H1 (cell line): ENCODE measurements around the gene CORO2B. TPM values are rescaled to one million over a fixed set of nuclear protein-coding genes. Genes with fewer than 3 reads are reported as not detected.

ENCODE experiments used
- CTCF ChIA-PET: fragments of 300-600 bp; sonication (Branson Sonifier 250); formaldehyde crosslinking; loops from one replicate; lab custom pipeline; 2021; ENCODE audit not compliant: partially characterized antibody; lab: Charles Lee
- POLR2A ChIA-PET: fragments of 300-600 bp; sonication (Branson Sonifier 250); formaldehyde crosslinking; loops from one replicate; lab custom pipeline; 2021; ENCODE audit warnings: inconsistent platforms; ENCODE audit not compliant: partially characterized antibody; lab: Charles Lee
- DNase-seq, 2 experiments: peaks; one replicate each; pipeline versions ENCODE4 v3.0.0 to v3.0.0-alpha.2; 2010 to 2022; ENCODE audit warnings: low spot score in 2 of 2, low read depth in 1 of 2, mixed read lengths in 1 of 2
- FAIRE-seq: peaks from 2 replicates; lab custom pipeline; 2011; peaks lifted over from hg19 to GRCh38; lab: Jason Lieb, UNC
- H2AFZ ChIP-seq: 2 replicates; pipeline ENCODE4 v1.8.1; 2012; ENCODE audit warnings: low read length, inconsistent platforms
- H2AK5ac ChIP-seq: 2 replicates; pipeline ENCODE4 v1.6.1; 2013; ENCODE audit warnings: low read depth, low read length
- H2BK120ac ChIP-seq: replicated peaks from 2 replicates; pipeline ENCODE3; 2013; ENCODE audit warnings: low read depth, low read length, inconsistent platforms
- H2BK12ac ChIP-seq: 2 replicates; pipeline ENCODE4 v1.6.1; 2013; ENCODE audit warnings: low read depth, low read length
- H2BK15ac ChIP-seq: 2 replicates; pipeline ENCODE4 v1.6.1; 2013; ENCODE audit warnings: low read length
- H2BK20ac ChIP-seq: 2 replicates; pipeline ENCODE4 v1.6.1; 2013; ENCODE audit warnings: low read length
- H2BK5ac ChIP-seq: 2 replicates; pipeline ENCODE4 v1.6.1; 2013; ENCODE audit warnings: low read depth, low read length
- H3K14ac ChIP-seq: 2 replicates; pipeline ENCODE4 v1.6.1; 2013; ENCODE audit warnings: inconsistent platforms; ENCODE audit not compliant: insufficient read length
- H3K18ac ChIP-seq: 2 replicates; pipeline ENCODE4 v1.6.1; 2013; ENCODE audit warnings: low read length; ENCODE audit errors: extremely low read depth
- H3K23ac ChIP-seq: 2 replicates; pipeline ENCODE4 v1.6.1; 2013; ENCODE audit warnings: inconsistent platforms; ENCODE audit not compliant: insufficient read length
- H3K23me2 ChIP-seq: 2 replicates; pipeline ENCODE4 v1.6.1; 2013; ENCODE audit warnings: low read depth, low read length
- H3K27ac ChIP-seq: 2 replicates; pipeline ENCODE4 v1.6.1; 2011; ENCODE audit warnings: low read depth, low read length, inconsistent platforms
- H3K27me3 ChIP-seq, 4 experiments: replicated peaks in 1 of 4; 1 replicate in 1 of 4; 2 replicates in 3 of 4; pipeline versions ENCODE4 v1.6.1 to v1.8.1; 2011 to 2013; ENCODE audit warnings: low read length in 3 of 4, mild to moderate bottlenecking in 3 of 4, inconsistent platforms in 2 of 4, mixed read lengths in 2 of 4, moderate library complexity in 1 of 4; ENCODE audit not compliant: control insufficient read depth in 3 of 4, insufficient read depth in 3 of 4; ENCODE audit errors: extremely low read depth in 1 of 4
- H3K36me3 ChIP-seq, 4 experiments: 2 replicates each; pipeline versions ENCODE4 v1.6.1 to v1.8.1; 2011 to 2013; ENCODE audit warnings: mild to moderate bottlenecking in 4 of 4, low read length in 3 of 4, moderate library complexity in 2 of 4, control low read depth in 1 of 4, inconsistent platforms in 1 of 4; ENCODE audit not compliant: insufficient read depth in 4 of 4, control insufficient read depth in 2 of 4
- H3K4ac ChIP-seq: replicated peaks from 2 replicates; pipeline ENCODE3; 2013; ENCODE audit warnings: low read length, low read depth, mixed read lengths, inconsistent platforms; ENCODE audit not compliant: insufficient read length
- H3K4me1 ChIP-seq, 4 experiments: replicated peaks in 1 of 4; 1 replicate in 1 of 4; 2 replicates in 3 of 4; pipeline versions ENCODE4 v1.6.1 to v1.8.1; 2011 to 2013; ENCODE audit warnings: low read length in 3 of 4, inconsistent platforms in 2 of 4, mixed read lengths in 1 of 4; ENCODE audit not compliant: insufficient read depth in 4 of 4, control insufficient read depth in 3 of 4
- H3K4me2 ChIP-seq, 2 experiments: 2 replicates each; pipeline versions ENCODE4 v1.6.1 to v1.8.1; 2011 to 2013; ENCODE audit warnings: low read depth in 2 of 2, low read length in 2 of 2, control low read depth in 1 of 2, inconsistent platforms in 1 of 2, mild to moderate bottlenecking in 1 of 2; ENCODE audit not compliant: insufficient read depth in 1 of 2
- H3K4me3 ChIP-seq, 4 experiments: fragments of 200-600, 300-600 bp in 1 of 4; sonication (generic), shearing (Covaris generic), sonication (Bioruptor Twin) in 1 of 4; 2 replicates each; pipeline versions ENCODE4 v1.5.1 to v1.8.1; 2011 to 2016; ENCODE audit warnings: low read length in 4 of 4, low read depth in 3 of 4, control low read depth in 2 of 4, inconsistent platforms in 2 of 4, mild to moderate bottlenecking in 2 of 4, mixed read lengths in 1 of 4, moderate library complexity in 1 of 4; ENCODE audit not compliant: insufficient read depth in 2 of 4; ENCODE audit errors: extremely low read depth in 1 of 4
- H3K56ac ChIP-seq: replicated peaks from 2 replicates; pipeline ENCODE3; 2013; ENCODE audit warnings: low read depth, mild to moderate bottlenecking, mixed read lengths, low read length, inconsistent platforms; ENCODE audit not compliant: insufficient read length
- H3K79me1 ChIP-seq: 2 replicates; pipeline ENCODE4 v1.6.1; 2013; ENCODE audit warnings: low read depth, low read length, control low read depth
- H3K79me2 ChIP-seq, 2 experiments: 2 replicates each; pipeline versions ENCODE4 v1.6.1 to v1.8.1; 2012 to 2013; ENCODE audit warnings: low read length in 2 of 2, mild to moderate bottlenecking in 2 of 2, inconsistent platforms in 1 of 2; ENCODE audit not compliant: insufficient read depth in 2 of 2, control insufficient read depth in 1 of 2
- H3K9ac ChIP-seq, 4 experiments: replicated peaks in 1 of 4; 1 replicate in 1 of 4; 2 replicates in 3 of 4; pipeline versions ENCODE4 v1.6.1 to v1.8.1; 2011 to 2013; ENCODE audit warnings: low read depth in 3 of 4, low read length in 3 of 4, control low read depth in 2 of 4, mild to moderate bottlenecking in 2 of 4, moderate library complexity in 2 of 4, inconsistent platforms in 1 of 4; ENCODE audit errors: extremely low read depth in 1 of 4
- H3K9me3 ChIP-seq, 2 experiments: 2 replicates each; pipeline versions ENCODE4 v1.6.1 to v1.8.1; 2012 to 2013; ENCODE audit warnings: mild to moderate bottlenecking in 2 of 2, moderate library complexity in 2 of 2, control low read depth in 1 of 2, inconsistent platforms in 1 of 2, low read depth in 1 of 2, low read length in 1 of 2, mixed read lengths in 1 of 2; ENCODE audit not compliant: insufficient read depth in 2 of 2
- H4K20me1 ChIP-seq, 2 experiments: replicated peaks in 1 of 2; 2 replicates each; pipeline versions ENCODE3 to v1.8.1; 2011 to 2013; ENCODE audit warnings: inconsistent platforms in 2 of 2, low read length in 2 of 2, mild to moderate bottlenecking in 1 of 2; ENCODE audit not compliant: insufficient read depth in 2 of 2, control insufficient read depth in 1 of 2
- H4K5ac ChIP-seq: 2 replicates; pipeline ENCODE4 v1.6.1; 2013; ENCODE audit warnings: low read length, low read depth, mixed read lengths, inconsistent platforms; ENCODE audit not compliant: insufficient read length
- H4K8ac ChIP-seq: 2 replicates; pipeline ENCODE4 v1.8.0; 2013; ENCODE audit warnings: mild to moderate bottlenecking, moderate library complexity, low read length, inconsistent platforms; ENCODE audit not compliant: insufficient read depth; ENCODE audit errors: extremely low read depth
- H4K91ac ChIP-seq: replicated peaks from 2 replicates; pipeline ENCODE3; 2013; ENCODE audit warnings: low read length, mixed read lengths, inconsistent platforms; ENCODE audit not compliant: insufficient read length
- BACH1 ChIP-seq: IDR thresholded peaks from 2 replicates; pipeline ENCODE4 v1.6.1; 2012; ENCODE audit warnings: low read length, improper control_type of control experiment
- CEBPB ChIP-seq: IDR thresholded peaks from 2 replicates; pipeline ENCODE4 v1.6.1; 2012; ENCODE audit warnings: low read depth, low read length
- EZH2 ChIP-seq: fragments of 200-600 bp; sonication (generic); IDR thresholded peaks from 2 replicates; pipeline ENCODE4 v1.7.1; 2012; ENCODE audit warnings: low read depth, mild to moderate bottlenecking, moderate library complexity, low read length, inconsistent platforms; ENCODE audit not compliant: severe bottlenecking
- FOSL1 ChIP-seq: IDR thresholded peaks from 2 replicates; pipeline ENCODE4 v1.6.1; 2011; ENCODE audit warnings: mild to moderate bottlenecking, low read depth, low read length, moderate library complexity; ENCODE audit not compliant: insufficient read depth
- HDAC2 ChIP-seq, 2 experiments: fragments of 300-600 bp in 1 of 2; sonication (generic) in 1 of 2; IDR thresholded peaks; 2 replicates each; pipeline ENCODE4 v1.6.1; 2011 to 2012; ENCODE audit warnings: low read depth in 2 of 2, low read length in 2 of 2, mild to moderate bottlenecking in 2 of 2, moderate library complexity in 2 of 2, borderline replicate concordance in 1 of 2, inconsistent platforms in 1 of 2
- JUN ChIP-seq: IDR thresholded peaks from 2 replicates; pipeline ENCODE4 v1.6.1; 2011; ENCODE audit warnings: low read depth, mild to moderate bottlenecking, improper control_type of control experiment, low read length
- JUND ChIP-seq: IDR thresholded peaks from 2 replicates; pipeline ENCODE4 v1.6.1; 2011; ENCODE audit warnings: mild to moderate bottlenecking, improper control_type of control experiment, low read length
- MAFK ChIP-seq: IDR thresholded peaks from 2 replicates; pipeline ENCODE4 v1.6.1; 2012; ENCODE audit warnings: low read depth, mild to moderate bottlenecking, improper control_type of control experiment, low read length
- MAX ChIP-seq: IDR thresholded peaks from 2 replicates; pipeline ENCODE4 v1.6.1; 2012; ENCODE audit warnings: inconsistent platforms
- POU5F1 ChIP-seq: IDR thresholded peaks from 2 replicates; pipeline ENCODE4 v1.6.1; 2011; ENCODE audit warnings: low read depth, mild to moderate bottlenecking, low read length, moderate library complexity
- RNF2 ChIP-seq: fragments of 200-900, 300-1000 bp; sonication (generic); IDR thresholded peaks from 2 replicates; pipeline ENCODE4 v1.7.1; 2016; ENCODE audit warnings: borderline replicate concordance, low read depth, mild to moderate bottlenecking, antibody characterized with exemption, low read length; ENCODE audit not compliant: poor library complexity, severe bottlenecking; ENCODE audit errors: missing control alignments
- TAF7 ChIP-seq: optimal IDR thresholded peaks from 2 replicates; pipeline ENCODE3; 2011; ENCODE audit warnings: low read depth, mild to moderate bottlenecking, inconsistent platforms, low read length, moderate library complexity, borderline replicate concordance
- WGBS, 2 experiments: shearing (Covaris generic) in 1 of 2; methylation state at CpG; one replicate each; pipeline versions ENCODE4 v1.1.6 to v1.1.7; 2013 to 2015; ENCODE audit warnings: low lambda C conversion rate in 2 of 2, mixed read lengths in 2 of 2, inconsistent platforms in 1 of 2, low coverage in 1 of 2, missing lambda C conversion rate in 1 of 2; ENCODE audit not compliant: insufficient replicate concordance in 2 of 2, insufficient coverage in 1 of 2, insufficient read length in 1 of 2; ENCODE audit errors: extremely low coverage in 1 of 2, missing lambda C conversion rate in 1 of 2; 5-methylcytosine and 5-hydroxymethylcytosine counted together
- polyA plus RNA-seq, 7 experiments: library from polyadenylated mRNA; depleted of rRNA in 3 of 7; stranded (reverse) in 5 of 7; unstranded in 2 of 7; fragments of >200 nt in 5 of 7; fragments of 200-250 nt in 2 of 7; gene quantifications; 1 replicate in 5 of 7; 2 replicates in 1 of 7; 4 replicates in 1 of 7; pipeline versions ENCODE4 v1.2.1 to v1.2.3, GENCODE V29; 2011 to 2013; ENCODE audit warnings: missing spikeins in 2 of 7, mixed read lengths in 2 of 7
- total RNA-seq: library from RNA; stranded (reverse); fragmentation: NEBNext Ultra II Directional; extraction: Animal tissue kit (Norgen Biotek cat#: 25700); gene quantifications from 2 replicates; pipeline ENCODE4 v1.2.1, GENCODE V29; 2021

CORO2B gene
- total and polyA plus RNA-seq, 2 of the 8 experiments (the other 6 are each of a cell fraction or from before 2014, with no cell fraction given): 3.4 to 6.7 TPM

- no peaks in the 10 kb centered on the region for H3K9me3 ChIP-seq
- no peaks in the 10 kb centered on the region for H3K4me1 ChIP-seq
- H2BK20ac ChIP-seq: no peak overlapping the region
- no peak overlapping the region for H2AFZ ChIP-seq
- no peaks in the 10 kb centered on the region for H3K79me2 ChIP-seq
- no peak overlapping the region for H4K8ac ChIP-seq
- H3K79me1 ChIP-seq: no peaks in the 10 kb centered on the region
- H3K27me3 ChIP-seq: no peaks in the 10 kb centered on the region
- no peak overlapping the region for H3K18ac ChIP-seq
- ChIA-PET CTCF (interaction anchor here (1.1 to 2.0 kb wide), 2 partner anchors 50 to 110 kb away, joined by 4 to 6 read pairs; no protein-coding TSS in a partner anchor), POLR2A (interaction anchor here (1.3 kb wide), 1 partner anchor 15 kb away, joined by 3 read pairs; no protein-coding TSS in a partner anchor)
- no peak overlapping the region for H3K14ac ChIP-seq
- no peaks in the 10 kb centered on the region for H3K36me3 ChIP-seq
- H3K4ac ChIP-seq: no peak overlapping the region
- H3K27ac ChIP-seq: no peak overlapping the region
- H2BK15ac ChIP-seq: no peak overlapping the region
- H2AK5ac ChIP-seq: no peak overlapping the region
- H3K4me3 ChIP-seq: no peak overlapping the region
- no peak overlapping the region for H2BK5ac ChIP-seq
- WGBS, 2 experiments: 87% methylated on average over 11 of the region's 11 CpGs; no CpG with 5 or more reads in 1 of the 2 experiments
- no peaks in the 10 kb centered on the region for H3K23me2 ChIP-seq
- no peak overlapping the region for H4K91ac ChIP-seq
- no peak for FAIRE-seq
- H3K9ac ChIP-seq: no peak overlapping the region
- no peak overlapping the region for H3K56ac ChIP-seq
- no peak overlapping the region for H2BK12ac ChIP-seq
- no peak overlapping the region for H4K5ac ChIP-seq
- H4K20me1 ChIP-seq: no peaks in the 10 kb centered on the region
- peak in 1 of 2 experiments; percentile 11 for DNase-seq
- no peak overlapping the region for H2BK120ac ChIP-seq
- H3K23ac ChIP-seq: no peak overlapping the region
- no peak overlapping the region for H3K4me2 ChIP-seq
- TF ChIP-seq JUND: no peak
- TF ChIP-seq POU5F1: no peak
- TF ChIP-seq CEBPB: no peak
- no peak for TF ChIP-seq BACH1
- TF ChIP-seq MAFK: no peak
- TF ChIP-seq EZH2: no peak
- no peak for TF ChIP-seq MAX
- no peak for TF ChIP-seq RNF2
- no peak for TF ChIP-seq FOSL1
- no peak for TF ChIP-seq HDAC2 (IDR thresholded peaks at IDR 0.05; ENCODE audit: borderline replicate concordance in 1 of 2, low read depth in 2 of 2, low read length in 2 of 2)
- no peak for TF ChIP-seq TAF7
- no peak for TF ChIP-seq JUN
Observed at GRCh38 chr15:68765602-68766368, 187.0 kb downstream of the CORO2B start.
